Heart left ventricle (tissue), 16 donors: Measurements from ENCODE around the gene DCLK1. TPM values are rescaled to one million over a fixed set of nuclear protein-coding genes. Genes with fewer than 3 reads are reported as not detected.

Experiments used
- ATAC-seq, 4 donors: fragments of 200-7000 bp; cut with Tn5 transposase; one replicate each; pipeline ENCODE4 v1.9.1; 2020 to 2022; ENCODE audit warnings: moderate library complexity in 4 of 4, mild to moderate bottlenecking in 3 of 4, moderate number of reproducible peaks in 1 of 4
- DNase-seq, 5 donors: peaks; one replicate each; pipeline ENCODE4 v3.0.0-alpha.2; 2020
- H3K27ac ChIP-seq, 12 donors: fragments of 200-600 bp; sonication (generic) in 4 of 12; one replicate each; pipeline versions ENCODE4 v1.5.0 to v1.8.0; 2016 to 2022; ENCODE audit warnings: mild to moderate bottlenecking in 2 of 12
- H3K27me3 ChIP-seq, 9 donors: fragments of 200-600 bp; sonication (generic) in 2 of 9; one replicate each; pipeline versions ENCODE4 v1.5.1 to v1.8.0; 2016 to 2022; ENCODE audit warnings: mild to moderate bottlenecking in 3 of 9
- H3K36me3 ChIP-seq, 9 donors: fragments of 200-600 bp; sonication (generic) in 2 of 9; one replicate each; pipeline versions ENCODE4 v1.5.0 to v1.8.0; 2018 to 2022; ENCODE audit warnings: mild to moderate bottlenecking in 2 of 9
- H3K4me1 ChIP-seq, 12 donors: fragments of 200-600 bp; sonication (generic) in 4 of 12; one replicate each; pipeline versions ENCODE4 v1.5.0 to v1.8.0; 2016 to 2022; ENCODE audit warnings: mild to moderate bottlenecking in 3 of 12
- H3K4me3 ChIP-seq, 12 donors: fragments of 200-600 bp; sonication (generic) in 4 of 12; one replicate each; pipeline versions ENCODE4 v1.5.0 to v1.8.0; 2017 to 2022; ENCODE audit warnings: mild to moderate bottlenecking in 9 of 12, moderate library complexity in 4 of 12
- H3K9me3 ChIP-seq, 12 donors: fragments of 200-600 bp; sonication (generic) in 4 of 12; one replicate each; pipeline versions ENCODE4 v1.5.0 to v1.8.0; 2016 to 2022; ENCODE audit warnings: mild to moderate bottlenecking in 1 of 12
- CTCF ChIP-seq, 12 donors: fragments of 200-600 bp; sonication (generic) in 4 of 12; IDR thresholded peaks; one replicate each; pipeline versions ENCODE4 v1.5.0 to v1.8.0; 2018 to 2022; ENCODE audit warnings: antibody characterized with exemption in 12 of 12, mild to moderate bottlenecking in 5 of 12
- POLR2A ChIP-seq, 2 donors: fragments of 450-650 bp; IDR thresholded peaks; one replicate each; pipeline ENCODE4 v1.6.1; 2017; ENCODE audit warnings: antibody characterized with exemption in 2 of 2, mild to moderate bottlenecking in 2 of 2, moderate library complexity in 2 of 2
- WGBS, 4 donors: extraction: QIAGEN DNeasy Blood & Tissue Kit in 2 of 4; methylation state at CpG; one replicate each; pipeline versions ENCODE4 v1.1.5 to v1.1.7; 2013 to 2018; 5-methylcytosine and 5-hydroxymethylcytosine counted together
- intact Hi-C, 10 donors: fragments of 100-400 bp; cut with DNase I; formaldehyde crosslinking; loops; one replicate each; pipeline versions ENCODE4 v1.11.1 to v1.14.2; 2022
- polyA plus RNA-seq, 2 donors: library from polyadenylated mRNA; stranded (reverse); fragments of 200-250 nt; gene quantifications; one replicate each; pipeline ENCODE4 v1.2.3, GENCODE V29; 2013
- total RNA-seq, 9 donors: library from RNA; depleted of rRNA in 2 of 9; stranded (reverse); fragments of >200 nt in 2 of 9; fragmentation: NEBNext Ultra II Directional in 3 of 9; extraction: Animal tissue kit (Norgen Biotek cat#: 25700) in 3 of 9; gene quantifications; one replicate each; pipeline versions ENCODE4 v1.1.0 to v1.2.4, GENCODE V29; 2016 to 2023
- donor health status: ischemic (EF 13 %, LVEDD 7.1; RV severe dilation, severe dysfunction).
- donor health status: healthy with polysubstance abuse.
- donor health status: DM: no; HTN: yes; CAD: no.
- donor health status: DM: no; HTN: no; CAD: no.
- donor health status: ischemic (EF 25% LVEDD 6.9; RV normal size, moderate dysfunction).
- donor health status: ischemic (EF 25% LVEDD 5.7; RV mildly dilated, moderate dysfunction).
- donor health status: healthy.
- donor health status: DM: yes; HTN: yes; CAD: no.
- donor health status: ischemic (EF 35%, LVEDD 5.7; RV mildly dilated, moderate dysfunction).
- donor health status: nonischemic (EF 11% LVEDD 7.7; RV severe dilation, severe dysfunction).
- donor health status: DM: yes; HTN: yes; CAD: no.
- donor health status: PGD.
- donor health status: ischemic (EF 29% LVEDD 5.4; RV normal size, mild dysfunction).
- donor health status: nonischemic (EF 23%, LVEDD 6.1; RV moderate dilation, normal function).

The DCLK1 gene
- total and polyA plus RNA-seq, 11 donors = 3.4 to 15.9 (median 11.2) TPM

GRCh38 chr13:35824825-35825224 is 306.4 kb downstream of the DCLK1 start:
- intact Hi-C loops = loop anchor here in 3 of 10 donors (5.0 to 10.0 kb wide), 3 partner anchors 127 to 132 kb away; no protein-coding TSS in a partner anchor
- TF ChIP-seq POLR2A (IDR thresholded peaks at IDR 0.05) (no peak), CTCF (IDR thresholded peaks at IDR 0.05) (no peak)
- WGBS, 4 donors = 88 to 92% (median 90%) methylated on average over 8 of the region's 8 CpGs

GRCh38 chr13:35824395-35824794 is 306.8 kb downstream of the DCLK1 start:
- 92 to 95% (median 93%) methylated on average over 12 of the region's 12 CpGs for WGBS, 4 donors
- Histone ChIP-seq H3K4me3 (no peak overlapping the region), H3K27me3 (no peaks in the 10 kb centered on the region), H3K27ac (no peak overlapping the region), H3K4me1 (no peaks in the 10 kb centered on the region), H3K9me3 (no peaks in the 10 kb centered on the region), H3K36me3 (no peaks in the 10 kb centered on the region)
- ATAC-seq = no peak
- intact Hi-C loops = loop anchor here in 3 of 10 donors (5.0 to 10.0 kb wide), 3 partner anchors 128 to 133 kb away; no protein-coding TSS in a partner anchor
- no peak for DNase-seq
- no peak for TF ChIP-seq POLR2A (IDR thresholded peaks at IDR 0.05)
- TF ChIP-seq CTCF (IDR thresholded peaks at IDR 0.05) = no peak

More at GRCh38 chr13:35824825-35825224, 306.4 kb downstream of the DCLK1 start:
- DNase-seq (no peak), ATAC-seq (no peak)
- no peaks in the 10 kb centered on the region for H3K9me3 ChIP-seq
- no peaks in the 10 kb centered on the region for H3K4me1 ChIP-seq
- no peaks in the 10 kb centered on the region for H3K27me3 ChIP-seq
- no peak overlapping the region for H3K4me3 ChIP-seq
- H3K36me3 ChIP-seq = no peaks in the 10 kb centered on the region
- no peak overlapping the region for H3K27ac ChIP-seq

- Histone ChIP-seq H3K27me3 (no peaks in the 10 kb centered on the region), H3K36me3 (no peaks in the 10 kb centered on the region), H3K4me3 (no peak overlapping the region), H3K27ac (no peak overlapping the region), H3K9me3 (no peaks in the 10 kb centered on the region), H3K4me1 (no peaks in the 10 kb centered on the region)
- ATAC-seq (no peak), DNase-seq (no peak)
- TF ChIP-seq CTCF (IDR thresholded peaks at IDR 0.05) = no peak
- 85 to 93% (median 91%) methylated on average over 7 of the region's 7 CpGs for WGBS, 4 donors
- intact Hi-C loops = loop anchor here in 3 of 10 donors (5.0 to 10.0 kb wide), 3 partner anchors 130 to 135 kb away; no protein-coding TSS in a partner anchor
Observed at GRCh38 chr13:35822666-35823065, 308.5 kb downstream of the DCLK1 start.

GRCh38 chr13:35818633-35819067 is 312.5 kb downstream of the DCLK1 start:
- Histone ChIP-seq H3K4me3 (no peak overlapping the region), H3K27ac (no peak overlapping the region), H3K9me3 (no peaks in the 10 kb centered on the region), H3K36me3 (no peaks in the 10 kb centered on the region), H3K27me3 (no peaks in the 10 kb centered on the region), H3K4me1 (no peaks in the 10 kb centered on the region)
- peak; percentile 54 to 80 (median 74) for TF ChIP-seq CTCF (IDR thresholded peaks at IDR 0.05)
- TF ChIP-seq POLR2A (IDR thresholded peaks at IDR 0.05) = no peak
- intact Hi-C loops = loop anchor here in 4 of 10 donors (10.0 kb wide), 2 partner anchors 136 to 184 kb away; no protein-coding TSS in a partner anchor
- DNase-seq (no peak), ATAC-seq (peak in 2 of 4 donors; percentile 9 to 29)
- 64 to 71% (median 70%) methylated on average over 3 of the region's 3 CpGs for WGBS, 4 donors
